Right kidney (tissue), 1 donor: ENCODE data around the gene EDEM3.

ENCODE experiments used
- DNase-seq: peaks from one replicate; pipeline ENCODE4 v3.0.0-alpha.2; 2016

Gene EDEM3

DNA sequence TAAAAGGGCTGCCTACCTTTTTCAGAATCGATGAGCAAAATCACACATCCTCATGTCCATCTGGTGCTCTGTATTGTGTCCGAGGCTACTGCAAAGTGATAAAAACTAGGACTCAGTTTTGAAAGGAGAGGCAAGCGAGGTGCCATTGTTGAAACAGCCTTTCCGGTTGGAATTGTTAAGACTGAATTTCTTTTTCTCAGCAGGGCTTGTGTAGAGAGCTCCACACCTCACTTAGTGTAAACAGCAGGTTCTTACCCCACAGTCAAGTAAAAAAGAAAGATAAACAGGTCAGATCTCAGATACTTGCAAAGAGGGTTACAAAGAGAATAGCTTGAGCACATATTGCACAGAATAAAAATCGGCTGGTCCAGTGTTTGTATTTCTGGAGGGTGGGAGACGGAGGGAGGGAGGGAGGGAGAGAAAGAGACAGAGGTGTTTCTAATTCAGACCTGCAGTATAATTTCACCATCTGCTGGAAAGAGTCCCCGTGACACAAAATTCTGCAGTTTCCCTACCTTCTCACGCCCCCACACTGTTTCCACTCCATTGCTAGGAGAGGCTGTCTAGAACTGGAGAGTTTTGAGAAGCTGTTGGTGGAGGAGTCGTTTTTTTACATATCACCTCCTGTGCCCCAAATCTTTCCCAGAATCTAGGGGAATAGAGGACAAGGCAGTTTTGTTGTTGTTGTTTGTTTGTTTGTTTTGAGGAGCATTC, 82.5 kb downstream of the EDEM3 start:
- no peak for DNase-seq

GRCh38 chr1:184669391-184669790, 85.3 kb downstream of the EDEM3 start:
- no peak for DNase-seq

GRCh38 chr1:184665360-184665759, 89.3 kb downstream of the EDEM3 start:
- no peak for DNase-seq

- no peak for DNase-seq
Measured at GRCh38 chr1:184664661-184665060, 90.0 kb downstream of the EDEM3 start.

GRCh38 chr1:184664042-184664660, 90.5 kb downstream of the EDEM3 start:
- DNase-seq = peak; percentile 83

- no peak for DNase-seq
Measured at GRCh38 chr1:184661801-184662200, 92.9 kb downstream of the EDEM3 start.

DNA sequence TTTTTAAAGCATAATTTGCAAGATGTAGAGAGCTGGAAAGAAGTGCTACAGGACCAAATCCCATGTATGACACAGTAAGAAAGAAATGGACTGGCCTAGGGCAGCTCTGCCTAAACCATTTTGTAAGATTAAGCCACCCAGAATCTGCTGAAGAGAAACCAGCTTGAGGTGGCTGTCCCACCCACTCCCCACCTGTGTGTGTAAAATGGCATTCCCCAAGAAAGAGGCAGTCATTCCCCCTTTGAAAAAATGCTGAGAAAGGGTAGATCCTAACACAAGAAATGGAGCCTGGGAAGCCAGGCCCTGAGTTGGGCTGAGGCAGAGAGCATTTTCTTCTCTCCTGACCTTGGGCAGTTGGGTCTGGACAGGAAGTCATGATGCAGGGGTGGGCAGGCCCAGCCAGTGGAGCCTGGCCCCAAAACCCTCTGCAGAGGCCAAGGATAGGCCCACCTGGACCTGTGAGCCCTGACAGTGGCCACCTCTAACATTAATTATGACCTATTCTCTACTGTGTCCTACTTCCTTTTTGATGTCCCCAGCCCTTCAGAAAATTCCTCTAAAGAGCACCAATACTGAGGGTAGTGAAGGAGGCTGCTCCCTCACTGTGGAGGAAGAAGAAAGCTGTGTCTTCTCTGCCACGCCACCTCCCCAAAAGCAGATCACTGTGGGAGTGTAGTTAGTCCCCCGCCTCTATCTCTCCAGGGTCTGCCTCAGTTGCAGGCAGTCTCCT, 94.0 kb downstream of the EDEM3 start:
- no peak for DNase-seq

GRCh38 chr1:184658055-184658454, 96.6 kb downstream of the EDEM3 start:
- no peak for DNase-seq

DNA sequence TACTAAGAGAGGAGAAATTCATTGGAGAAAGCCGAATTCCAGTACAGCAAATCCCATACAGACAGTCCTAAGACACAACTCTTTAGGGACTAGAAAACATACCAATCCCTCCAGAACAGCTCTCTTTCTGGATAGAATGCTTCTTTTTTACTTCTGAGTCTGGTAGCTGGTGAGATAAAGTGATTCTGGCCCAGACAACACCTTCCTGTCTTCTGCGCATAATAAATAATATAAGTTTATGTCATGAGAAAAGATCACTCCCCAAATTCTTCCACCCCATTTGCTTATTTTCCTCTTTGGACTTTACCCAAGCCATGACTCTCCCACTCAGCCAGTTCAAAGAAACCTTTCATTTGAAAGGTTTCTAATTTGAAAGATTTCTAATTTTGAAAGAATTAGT, 98.4 kb downstream of the EDEM3 start:
- DNase-seq = no peak

- no peak for DNase-seq
Measured at GRCh38 chr1:184655185-184655584, 99.5 kb downstream of the EDEM3 start.

DNA sequence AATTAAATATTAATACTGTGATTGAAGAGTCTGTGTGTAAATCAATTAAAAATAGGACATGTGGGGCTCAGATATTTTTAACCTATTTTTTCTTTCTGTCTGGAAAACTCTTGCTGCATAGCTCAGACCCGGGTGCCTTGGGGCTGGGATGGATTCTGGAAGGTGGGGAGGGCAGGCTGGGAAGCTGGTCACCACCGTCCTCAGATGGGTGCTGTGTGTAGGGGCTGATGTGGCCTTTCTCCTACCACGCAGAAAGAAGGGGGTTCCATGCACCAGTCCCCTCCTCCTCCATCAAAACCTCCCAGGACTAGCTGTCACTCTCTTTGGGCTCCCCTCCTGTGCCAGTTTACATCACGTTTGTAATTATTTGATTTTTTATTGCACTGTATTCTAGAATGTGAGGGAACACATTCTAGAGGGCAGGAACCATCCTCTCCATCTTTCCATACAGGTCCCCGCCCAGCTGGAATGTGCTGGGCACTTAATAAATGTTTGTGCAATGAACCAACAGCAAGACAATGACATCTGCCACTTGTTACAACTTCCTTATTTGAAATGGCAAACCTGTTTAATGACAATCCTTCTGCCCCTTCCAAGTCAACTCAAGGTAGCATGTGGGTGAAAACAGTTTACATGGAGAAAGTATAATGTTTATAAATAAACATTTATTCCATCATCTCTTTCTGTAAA, 104.3 kb downstream of the EDEM3 start:
- no peak for DNase-seq

DNA sequence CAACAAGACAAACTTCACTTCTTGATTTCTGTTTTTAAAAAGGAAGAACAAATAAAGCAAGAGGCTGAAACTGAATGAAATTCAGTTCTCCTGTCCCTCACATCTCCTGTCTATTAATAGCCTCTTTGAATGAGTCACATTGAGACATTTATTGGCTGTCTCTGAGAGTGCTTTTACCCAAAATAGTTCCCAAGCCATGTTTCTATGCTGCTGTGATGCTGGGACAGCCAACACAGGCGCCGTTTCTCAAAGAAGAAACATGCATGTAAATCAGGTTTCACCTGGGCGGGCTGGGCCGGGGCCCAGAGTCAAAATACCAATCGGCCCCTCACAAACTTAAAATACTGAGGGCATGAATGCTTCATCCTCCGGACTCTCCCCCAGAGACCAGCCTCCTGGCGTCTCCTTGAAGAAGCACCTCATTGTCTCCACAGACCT, 105.2 kb downstream of the EDEM3 start:
- no peak for DNase-seq

DNA sequence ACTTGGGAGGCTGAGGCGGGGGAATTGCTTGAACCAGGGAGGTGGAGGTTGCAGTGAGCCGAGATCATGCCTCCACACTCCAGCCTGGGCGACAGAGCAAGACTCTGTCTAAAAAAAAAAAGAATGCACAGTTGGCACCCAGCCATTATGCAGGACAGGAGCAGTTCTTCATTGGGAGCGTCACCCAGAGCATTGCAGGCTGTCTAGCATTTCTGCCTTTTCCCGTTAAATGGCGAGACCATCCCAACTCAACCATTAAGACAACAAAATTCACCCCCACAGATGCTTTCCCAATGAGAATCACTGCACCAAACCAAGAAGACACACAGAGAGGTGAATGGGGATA, 105.8 kb downstream of the EDEM3 start:
- no peak for DNase-seq

DNA sequence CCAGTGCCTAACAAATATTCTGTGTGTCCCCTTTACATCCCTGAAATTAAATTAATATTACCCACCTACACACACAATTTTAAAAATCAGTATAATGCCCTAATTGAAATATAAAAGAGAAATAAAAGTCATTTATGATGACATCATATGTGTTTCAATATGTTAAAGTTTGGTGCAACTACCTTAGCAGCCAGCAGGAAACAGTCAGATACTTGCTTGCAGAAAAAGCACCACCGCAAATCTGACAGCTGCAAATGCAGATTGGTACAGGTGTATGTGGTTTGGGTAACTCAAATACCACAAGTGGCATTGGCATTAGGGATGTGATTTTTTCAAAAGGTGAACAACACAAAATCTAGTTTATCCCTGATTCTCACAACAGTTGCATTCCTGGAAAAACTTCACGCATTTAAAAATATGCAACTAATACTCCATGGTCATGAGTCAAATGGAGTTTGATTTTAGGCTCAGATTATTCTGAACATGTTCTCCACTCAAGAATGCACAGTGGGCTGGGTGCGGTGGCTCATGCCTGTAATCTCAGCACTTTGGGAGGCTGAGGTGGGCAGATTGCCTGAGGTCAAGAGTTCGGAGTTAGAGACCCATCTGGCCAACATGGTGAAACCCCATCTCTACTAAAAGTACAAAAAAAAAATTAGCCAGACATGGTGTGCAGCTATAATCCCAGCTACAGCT, 106.3 kb downstream of the EDEM3 start:
- no peak for DNase-seq

GRCh38 chr1:184647471-184647870, 107.2 kb downstream of the EDEM3 start:
- DNase-seq = no peak

- no peak for DNase-seq
Measured at GRCh38 chr1:184646824-184647223, 107.8 kb downstream of the EDEM3 start.

DNA sequence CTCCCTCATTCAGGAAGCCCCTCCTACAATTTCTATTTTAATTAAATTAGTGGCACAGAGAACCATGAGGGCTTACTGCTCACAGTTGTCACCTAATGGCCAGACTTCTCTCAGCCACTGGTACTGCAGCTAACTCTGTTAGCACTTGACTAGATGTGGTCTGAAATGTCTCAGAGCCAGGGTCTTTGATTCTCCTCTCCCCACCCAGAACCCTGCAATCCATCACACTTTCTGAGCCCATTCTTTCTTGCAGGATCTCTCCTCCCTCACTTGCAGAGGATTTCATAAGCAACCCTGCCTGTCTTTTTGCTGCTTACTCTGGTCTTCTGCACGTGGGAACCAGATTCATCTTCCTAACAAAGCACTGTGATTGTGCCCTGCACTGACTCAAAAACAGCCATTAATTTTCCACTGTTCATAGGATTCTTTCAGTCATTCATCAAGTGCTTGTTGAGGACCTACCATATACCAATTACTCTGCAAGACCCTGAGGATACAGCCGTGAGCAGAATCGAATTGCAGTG, 108.4 kb downstream of the EDEM3 start:
- DNase-seq = no peak

GRCh38 chr1:184644771-184645170, 109.9 kb downstream of the EDEM3 start:
- no peak for DNase-seq

- DNase-seq = no peak
Measured at GRCh38 chr1:184643661-184644060, 111.0 kb downstream of the EDEM3 start.

GRCh38 chr1:184641894-184642293, 112.8 kb downstream of the EDEM3 start:
- DNase-seq = no peak

DNA sequence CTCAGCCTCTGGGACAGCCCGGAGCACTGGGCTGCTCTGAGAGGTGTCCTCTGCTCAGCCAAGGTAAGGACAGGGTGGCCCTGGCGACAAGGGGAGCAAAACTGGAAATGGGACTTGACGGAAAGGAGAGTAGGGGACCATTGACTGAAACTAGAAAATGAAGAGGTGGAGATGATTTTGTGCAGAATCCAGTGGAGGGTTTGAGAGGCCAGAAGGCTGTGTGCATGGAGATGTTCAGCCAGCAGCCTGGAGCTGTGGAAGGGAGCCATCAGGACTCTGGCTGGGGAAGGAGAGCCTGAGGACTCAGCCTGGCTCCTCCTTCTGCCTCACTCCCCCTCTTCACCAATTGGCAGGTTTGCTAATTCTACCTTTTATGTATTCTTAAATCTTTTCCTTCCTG, 114.2 kb downstream of the EDEM3 start:
- no peak for DNase-seq
